Mesodermal cell (in vitro differentiated cells): ENCODE results near the gene JMJD7.

Experiments
- H3K27ac ChIP-seq: 2 replicates; pipeline ENCODE4 v1.7.0; 2013; ENCODE audit warnings: mild to moderate bottlenecking, low read depth, low read length, moderate library complexity; ENCODE audit not compliant: severe bottlenecking
- H3K36me3 ChIP-seq: 2 replicates; pipeline ENCODE4 v1.7.1; 2013; ENCODE audit warnings: mild to moderate bottlenecking, low read length, moderate library complexity; ENCODE audit not compliant: control insufficient read depth, insufficient read depth
- H3K4me1 ChIP-seq: one replicate; pipeline ENCODE4 v1.7.1; 2013; ENCODE audit warnings: mild to moderate bottlenecking, low read length; ENCODE audit not compliant: insufficient read depth, control insufficient read depth, poor library complexity, severe bottlenecking
- H3K4me3 ChIP-seq: 2 replicates; pipeline ENCODE4 v1.7.0; 2013; ENCODE audit warnings: low read length, control low read depth, mild to moderate bottlenecking; ENCODE audit not compliant: insufficient read depth, poor library complexity, severe bottlenecking; ENCODE audit errors: extremely low read depth
- H3K9me3 ChIP-seq: 2 replicates; pipeline ENCODE4 v1.7.1; 2013; ENCODE audit warnings: mild to moderate bottlenecking, low read length, moderate library complexity; ENCODE audit not compliant: control insufficient read depth
- WGBS, 2 experiments: methylation state at CpG; one replicate each; pipeline ENCODE4 v1.1.5; 2013; ENCODE audit warnings: missing lambda C conversion rate in 2 of 2; ENCODE audit not compliant: insufficient coverage in 2 of 2; 5-methylcytosine and 5-hydroxymethylcytosine counted together

JMJD7 gene

DNA sequence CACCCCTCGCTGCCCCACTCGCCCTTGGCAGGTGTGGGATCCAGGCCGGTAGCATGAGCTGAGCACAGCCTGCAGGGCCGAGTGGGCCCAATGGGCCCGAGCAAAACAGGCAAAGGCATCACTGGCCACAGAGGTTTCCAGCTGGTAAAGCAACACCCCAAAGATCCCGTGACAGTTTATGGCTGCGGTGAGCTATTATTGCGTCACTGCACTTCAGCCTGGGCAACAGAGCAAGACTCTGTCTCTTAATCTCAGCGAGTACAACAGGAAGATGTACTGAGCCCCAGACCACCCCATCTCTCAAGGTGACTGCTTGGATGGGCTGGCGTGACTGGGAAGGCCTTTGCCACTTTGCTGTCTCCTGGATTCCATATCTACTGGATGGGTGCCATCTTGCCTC lies 4.3 kb downstream of the JMJD7 start:
- no peak overlapping the region for H3K27ac ChIP-seq
- peaks cover 8% of the 10 kb centered on the region for H3K36me3 ChIP-seq
- WGBS, 2 experiments = 91 to 97% methylated on average over 9 to 10 of the region's 10 CpGs
- no peaks in the 10 kb centered on the region for H3K9me3 ChIP-seq
- H3K4me1 ChIP-seq = peaks cover 13% of the 10 kb centered on the region
- H3K4me3 ChIP-seq = no peak overlapping the region

DNA sequence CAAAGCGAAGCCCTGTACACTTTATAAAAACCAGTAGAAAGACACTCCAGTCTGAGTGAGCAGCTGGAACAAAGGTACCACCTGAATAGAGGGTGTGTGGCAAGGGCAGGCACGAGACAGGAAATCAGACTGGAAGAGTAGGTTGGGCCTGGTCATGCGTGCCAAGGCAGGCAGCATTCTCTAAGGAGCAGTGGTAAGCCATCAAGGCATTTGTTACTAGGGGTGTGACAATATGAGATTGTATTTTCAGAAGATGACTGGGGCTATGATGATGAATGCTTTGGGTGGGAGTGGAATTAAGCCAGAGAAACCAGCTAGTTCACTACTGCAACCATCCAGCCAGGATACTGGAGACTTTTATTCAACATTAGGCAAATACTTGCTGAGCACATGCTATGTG lies 5.0 kb downstream of the JMJD7 start:
- Histone ChIP-seq H3K4me3 (no peak overlapping the region), H3K9me3 (no peaks in the 10 kb centered on the region), H3K27ac (no peak overlapping the region), H3K4me1 (peaks cover 13% of the 10 kb centered on the region), H3K36me3 (peaks cover 9% of the 10 kb centered on the region)
- WGBS, 2 experiments = 96 to 100% methylated on average over 2 of the region's 3 CpGs

DNA sequence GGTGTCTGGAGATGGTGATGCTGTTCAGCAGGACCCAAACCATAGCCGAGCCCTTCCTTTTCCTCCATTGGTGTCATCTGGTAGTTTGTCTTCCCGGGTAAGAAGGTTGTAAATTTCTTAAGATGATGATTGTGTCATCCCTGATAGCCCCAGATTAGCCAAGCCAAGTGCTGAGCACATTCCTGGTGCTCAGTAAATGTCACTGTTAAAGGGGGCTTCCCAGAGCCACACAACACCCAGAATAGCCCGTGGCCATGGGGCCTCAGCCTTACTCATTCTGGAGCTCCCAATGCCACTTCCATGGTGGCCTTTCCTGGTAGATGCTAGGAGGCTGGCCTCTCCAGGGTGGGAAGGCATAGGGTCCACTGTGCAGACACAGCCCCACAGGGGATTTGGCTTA lies 6.2 kb downstream of the JMJD7 start:
- H3K4me1 ChIP-seq = peaks cover 6% of the 10 kb centered on the region

DNA sequence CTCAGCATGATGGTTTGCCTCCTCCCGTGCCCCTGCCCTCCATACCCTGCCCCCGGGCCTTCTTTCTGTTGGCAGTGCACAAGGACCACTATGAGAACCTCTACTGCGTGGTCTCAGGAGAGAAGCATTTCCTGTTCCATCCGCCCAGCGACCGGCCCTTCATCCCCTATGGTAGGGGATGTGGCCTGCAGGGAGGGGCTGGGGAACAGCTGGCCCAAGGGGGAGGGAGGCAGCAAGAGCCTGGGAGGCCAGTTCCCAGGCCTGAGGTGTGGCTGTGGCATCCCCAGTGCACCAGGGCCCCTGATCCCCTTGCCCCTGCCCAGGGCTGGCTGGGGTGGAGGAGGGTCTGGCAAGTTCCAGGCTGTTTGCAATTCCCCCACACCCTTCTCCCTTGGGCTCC lies 8.2 kb downstream of the JMJD7 start:
- Histone ChIP-seq H3K9me3 (no peaks in the 10 kb centered on the region), H3K36me3 (peaks cover 6% of the 10 kb centered on the region), H3K4me1 (peaks cover 6% of the 10 kb centered on the region), H3K27ac (no peak overlapping the region), H3K4me3 (no peak overlapping the region)
- WGBS, 2 experiments = 88 to 97% methylated on average over 1 to 5 of the region's 6 CpGs

More for the DNA sequence above, 6.2 kb downstream of the JMJD7 start:
- 33 to 100% methylated on average over 1 of the region's 3 CpGs for WGBS, 2 experiments
- no peak overlapping the region for H3K27ac ChIP-seq
- no peak overlapping the region for H3K4me3 ChIP-seq
- H3K9me3 ChIP-seq = no peaks in the 10 kb centered on the region
- peaks cover 9% of the 10 kb centered on the region for H3K36me3 ChIP-seq

DNA sequence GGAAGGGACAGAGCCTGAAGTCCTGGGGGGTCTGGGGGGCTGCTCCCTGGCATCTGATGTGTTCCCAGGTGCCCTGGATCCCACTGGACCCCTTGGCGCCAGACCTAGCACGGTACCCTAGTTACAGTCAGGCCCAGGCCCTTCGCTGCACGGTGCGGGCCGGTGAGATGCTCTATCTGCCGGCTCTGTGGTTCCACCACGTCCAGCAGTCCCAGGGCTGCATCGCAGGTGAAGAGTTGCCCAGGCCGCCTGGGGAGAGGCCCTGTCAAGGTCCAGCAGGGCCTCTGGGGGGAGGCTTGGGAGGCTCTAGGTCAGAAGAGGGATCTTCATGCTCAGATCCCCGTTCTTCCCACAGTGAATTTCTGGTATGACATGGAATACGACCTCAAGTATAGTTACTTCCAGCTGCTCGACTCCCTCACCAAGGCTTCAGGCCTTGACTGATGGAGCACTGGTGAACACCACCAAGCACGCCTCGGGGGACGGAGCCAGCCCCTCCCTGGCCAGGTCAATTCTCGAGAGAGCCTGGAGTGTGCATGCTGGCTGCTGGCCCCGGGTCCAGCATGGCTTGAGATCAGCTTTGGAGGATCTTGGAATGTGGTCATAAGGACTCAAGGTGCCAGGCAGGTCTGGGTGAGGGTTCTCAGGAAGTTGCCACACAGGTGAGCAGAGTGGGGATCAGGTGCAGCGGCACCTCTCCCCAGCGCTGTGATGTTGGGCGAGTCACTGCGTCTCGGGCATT lies 9.0 kb downstream of the JMJD7 start:
- H3K4me3 ChIP-seq = no peak overlapping the region
- 89 to 93% methylated on average over 13 to 23 of the region's 23 CpGs for WGBS, 2 experiments
- peaks cover 6% of the 10 kb centered on the region for H3K36me3 ChIP-seq
- H3K27ac ChIP-seq = no peak overlapping the region
- H3K9me3 ChIP-seq = no peaks in the 10 kb centered on the region
- peaks cover 6% of the 10 kb centered on the region for H3K4me1 ChIP-seq

DNA sequence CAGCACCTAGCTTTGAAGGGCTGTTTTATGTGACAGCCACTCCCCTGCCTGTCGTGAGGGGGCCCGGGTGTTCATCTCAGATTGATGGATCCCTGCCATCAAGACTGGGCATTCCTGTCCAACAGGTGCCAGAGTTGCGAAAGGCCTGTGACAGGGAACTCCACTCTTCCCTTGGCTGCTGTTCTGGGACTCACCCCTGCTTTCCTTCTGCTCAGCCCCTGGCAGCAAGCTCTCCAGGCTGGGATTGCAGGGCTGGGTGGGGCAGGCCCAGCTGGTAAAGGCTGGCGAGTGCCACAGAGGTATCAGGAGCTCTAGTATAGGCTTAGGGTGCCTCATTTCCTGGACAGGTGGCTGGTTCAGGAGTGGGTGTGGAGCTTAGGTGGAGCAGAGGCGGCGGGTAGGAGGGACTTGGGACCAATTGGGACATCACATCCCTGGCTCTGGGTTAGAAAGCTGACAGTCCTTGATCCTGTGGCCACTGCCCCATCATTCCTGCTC lies 10.6 kb downstream of the JMJD7 start, which contains the start of gene PLA2G4B:
Gene PLA2G4B, plus strand, starts transcription at position 448 of the 498 bp plus-strand sequence. CDS start 67 bp downstream, outside the sequence.
- whole genome bisulfite sequencing, 2 experiments = 88 to 94% methylated on average over 6 of the region's 6 CpGs
- no peaks in the 10 kb centered on the region for H3K9me3 ChIP-seq

DNA sequence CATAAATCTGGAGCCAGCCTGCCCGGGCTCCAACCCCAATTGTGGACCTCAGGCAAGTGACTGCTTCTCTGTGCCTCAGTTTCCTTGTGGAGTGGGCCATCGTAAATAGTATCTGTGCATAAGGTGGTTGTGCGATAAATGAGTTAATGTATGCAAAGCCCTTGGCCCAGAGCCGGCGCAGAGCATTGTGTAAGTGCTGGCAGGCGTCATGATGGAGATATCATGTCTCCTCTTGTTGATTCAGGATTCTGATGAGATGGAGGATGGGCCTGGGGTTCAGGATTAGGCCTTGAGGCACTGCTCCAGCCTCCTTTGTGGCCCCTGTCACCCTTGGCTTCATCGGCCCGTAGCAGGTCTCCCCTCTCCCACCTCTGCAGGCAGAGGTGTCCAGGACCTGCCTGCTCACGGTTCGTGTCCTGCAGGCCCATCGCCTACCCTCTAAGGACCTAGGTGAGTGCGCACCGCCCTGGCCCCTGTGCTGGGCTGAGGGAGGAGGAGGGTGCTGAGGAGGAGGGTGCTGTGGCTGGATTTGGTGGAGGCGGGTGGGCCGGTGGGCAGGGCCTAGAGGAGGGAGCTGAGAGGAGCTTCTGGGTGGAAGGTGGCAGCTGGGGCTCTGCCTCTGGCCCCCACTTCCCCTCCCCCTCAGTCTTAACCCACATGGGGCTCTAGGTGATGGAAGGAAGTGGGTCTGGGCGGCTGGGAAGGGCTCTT lies 12.0 kb downstream of the JMJD7 start:
- peaks cover 6% of the 10 kb centered on the region for H3K4me1 ChIP-seq
- H3K4me3 ChIP-seq = no peak overlapping the region
- WGBS, 2 experiments = 94 to 95% methylated on average over 11 to 14 of the region's 16 CpGs

More for the DNA sequence above, 10.6 kb downstream of the JMJD7 start, which contains the start of gene PLA2G4B:
- peaks cover 6% of the 10 kb centered on the region for H3K36me3 ChIP-seq
- H3K27ac ChIP-seq = no peak within 1 kb of the TSS
- H3K4me3 ChIP-seq = no peak within 1 kb of the TSS
- H3K4me1 ChIP-seq = peaks cover 6% of the 10 kb centered on the region

DNA sequence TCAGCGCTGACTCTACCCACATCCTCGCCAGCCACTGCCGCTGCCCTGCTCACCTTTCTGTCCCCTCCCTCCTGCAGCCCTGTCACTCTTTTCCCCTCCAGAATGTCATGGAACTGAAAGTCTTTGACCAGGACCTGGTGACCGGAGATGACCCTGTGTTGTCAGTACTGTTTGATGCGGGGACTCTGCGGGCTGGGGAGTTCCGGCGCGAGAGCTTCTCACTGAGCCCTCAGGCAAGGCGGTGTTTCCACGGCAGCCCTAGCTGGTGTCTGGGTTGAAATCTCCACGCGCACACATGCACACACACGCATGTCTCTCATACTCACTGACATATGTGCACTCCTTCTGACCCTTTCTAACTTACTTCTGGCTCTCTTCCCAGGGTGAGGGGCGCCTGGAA lies 12.8 kb downstream of the JMJD7 start:
- Histone ChIP-seq H3K4me1 (peaks cover 4% of the 10 kb centered on the region), H3K4me3 (no peak overlapping the region), H3K36me3 (peaks cover 6% of the 10 kb centered on the region), H3K9me3 (no peaks in the 10 kb centered on the region), H3K27ac (no peak overlapping the region)
- 90 to 93% methylated on average over 11 to 13 of the region's 15 CpGs for WGBS, 2 experiments

More for the DNA sequence above, 12.0 kb downstream of the JMJD7 start:
- H3K27ac ChIP-seq = no peak overlapping the region
- no peaks in the 10 kb centered on the region for H3K9me3 ChIP-seq
- H3K36me3 ChIP-seq = peaks cover 6% of the 10 kb centered on the region

DNA sequence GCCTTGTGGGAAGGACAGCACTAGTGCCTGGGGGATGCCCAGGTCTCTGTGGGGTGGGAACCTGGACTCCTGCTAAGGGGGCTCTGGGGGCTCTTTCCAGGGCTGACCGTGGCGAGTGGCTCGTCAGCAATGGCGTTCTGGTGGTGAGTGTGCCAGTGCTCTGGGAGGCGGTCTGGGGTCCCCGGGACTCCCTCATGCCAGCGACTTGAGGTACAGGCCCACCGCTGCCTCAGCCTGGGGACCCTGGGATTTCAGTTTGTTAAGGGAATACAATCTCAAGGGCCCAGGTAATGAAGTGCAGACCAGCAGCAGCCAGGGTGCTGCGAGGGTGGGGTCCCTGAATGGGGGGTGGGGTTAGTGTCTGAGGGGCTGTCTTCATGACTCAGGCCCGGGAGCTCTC lies 13.2 kb downstream of the JMJD7 start:
- Histone ChIP-seq H3K36me3 (peaks cover 6% of the 10 kb centered on the region), H3K4me1 (no peaks in the 10 kb centered on the region), H3K9me3 (no peaks in the 10 kb centered on the region), H3K4me3 (no peak overlapping the region), H3K27ac (no peak overlapping the region)
- WGBS, 2 experiments = 92 to 100% methylated on average over 8 of the region's 10 CpGs

DNA sequence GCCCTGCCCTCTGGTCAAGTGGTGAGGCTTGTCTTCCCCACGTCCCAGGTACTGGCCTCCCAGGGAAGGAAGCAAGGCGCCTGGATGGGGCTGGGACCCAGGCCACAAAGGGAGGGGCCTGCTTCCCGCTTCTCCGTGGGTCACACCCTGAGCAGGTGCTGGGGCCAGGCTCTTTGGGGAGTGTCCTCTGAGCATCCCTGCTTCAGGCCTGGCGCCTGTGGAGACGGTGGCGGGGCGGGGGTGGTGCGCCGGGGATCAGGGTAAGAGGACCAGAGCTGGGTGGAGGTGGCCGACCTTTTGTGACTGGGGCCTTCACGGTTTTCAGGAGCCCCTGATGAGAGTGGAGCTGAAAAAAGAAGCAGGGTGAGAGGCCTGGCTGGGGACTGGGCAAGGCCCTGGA lies 14.3 kb downstream of the JMJD7 start:
- Histone ChIP-seq H3K9me3 (no peaks in the 10 kb centered on the region), H3K4me3 (no peak overlapping the region), H3K4me1 (no peaks in the 10 kb centered on the region), H3K27ac (no peak overlapping the region), H3K36me3 (peaks cover 8% of the 10 kb centered on the region)
- 79 to 80% methylated on average over 7 of the region's 12 CpGs for WGBS, 2 experiments
